KMS-11 (cell line): ENCODE data around the gene BLCAP.
"Not testable (repeated sequence)": the region's sequence is repeated elsewhere in the genome, so short reads cannot be mapped to it uniquely, and the experiment has no call there.

Experiments used
- H2AFZ ChIP-seq: fragments of 200-600 bp; sonication (generic); 2 replicates; pipeline ENCODE4 v1.6.1; 2016; ENCODE audit warnings: antibody characterized with exemption, mixed run types, low read depth
- H3K27ac ChIP-seq: fragments of 200-600 bp; sonication (generic); 2 replicates; pipeline ENCODE4 v1.6.1; 2016; ENCODE audit warnings: mild to moderate bottlenecking, mixed run types
- H3K27me3 ChIP-seq: fragments of 200-600 bp; sonication (generic); 2 replicates; pipeline ENCODE4 v1.6.1; 2017; ENCODE audit warnings: mild to moderate bottlenecking, low read depth, mixed run types, moderate library complexity; ENCODE audit not compliant: insufficient read depth
- H3K36me3 ChIP-seq: fragments of 200-600 bp; sonication (generic); 2 replicates; pipeline ENCODE4 v1.6.1; 2017; ENCODE audit warnings: mild to moderate bottlenecking, mixed run types; ENCODE audit not compliant: insufficient read depth
- H3K4me1 ChIP-seq: fragments of 200-600 bp; sonication (generic); 2 replicates; pipeline ENCODE4 v1.6.1; 2016; ENCODE audit warnings: mild to moderate bottlenecking, low read depth, mixed run types; ENCODE audit not compliant: poor library complexity, severe bottlenecking
- H3K4me2 ChIP-seq: fragments of 200-600 bp; sonication (generic); 2 replicates; pipeline ENCODE4 v1.7.0; 2016; ENCODE audit warnings: mild to moderate bottlenecking, mixed run types
- H3K4me3 ChIP-seq: fragments of 200-600 bp; sonication (generic); IDR thresholded peaks from 2 replicates; pipeline ENCODE4 v1.6.1; 2017; ENCODE audit warnings: low read depth, low read length, mixed read lengths; ENCODE audit not compliant: insufficient read depth
- H3K79me2 ChIP-seq: fragments of 200-600 bp; sonication (generic); 2 replicates; pipeline ENCODE4 v1.6.1; 2016; ENCODE audit warnings: low read depth, mixed run types; ENCODE audit not compliant: insufficient read depth
- H3K9ac ChIP-seq: fragments of 200-600 bp; sonication (generic); 2 replicates; pipeline ENCODE4 v1.6.1; 2016; ENCODE audit warnings: mild to moderate bottlenecking, mixed run types
- H4K20me1 ChIP-seq: fragments of 200-600 bp; sonication (generic); 2 replicates; pipeline ENCODE4 v1.6.1; 2016; ENCODE audit warnings: mild to moderate bottlenecking, mixed run types; ENCODE audit not compliant: insufficient read depth
- TF ChIP-seq, protein P1 (sequence below): fragments of 200-600 bp; sonication (generic); conservative IDR thresholded peaks from 2 replicates; pipeline ENCODE4 v1.6.1; 2017; ENCODE audit warnings: low read depth, mild to moderate bottlenecking, antibody characterized with exemption, low read length, moderate library complexity, mixed read lengths

The BLCAP gene

DNA sequence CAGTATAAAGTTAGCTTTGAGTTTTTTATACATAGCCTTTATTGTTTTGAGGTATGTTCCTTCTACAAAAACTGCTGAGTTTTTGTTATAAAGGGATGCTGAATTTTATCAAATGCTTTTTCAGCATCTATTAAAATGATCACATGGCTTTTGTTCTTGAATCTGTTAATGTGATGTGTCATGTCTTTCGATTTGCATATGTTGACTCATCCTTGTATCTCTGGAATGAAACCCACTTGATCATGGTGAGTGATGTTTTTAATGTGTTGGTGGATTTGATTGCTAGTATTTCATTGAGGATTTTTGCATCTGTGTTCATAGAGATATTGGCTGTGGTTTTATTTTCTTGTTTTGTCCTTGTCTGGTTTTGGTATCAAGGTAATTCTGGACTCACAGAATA lies 24.7 kb upstream of the BLCAP start:
- H4K20me1 ChIP-seq, result no peaks in the 10 kb centered on the region
- H3K4me1 ChIP-seq, result no peaks in the 10 kb centered on the region
- no peak overlapping the region for H3K4me3 ChIP-seq
- H3K36me3 ChIP-seq, result no peaks in the 10 kb centered on the region
- H2AFZ ChIP-seq, result no peak overlapping the region
- no peak overlapping the region for H3K27ac ChIP-seq
- H3K9ac ChIP-seq, result no peak overlapping the region
- H3K4me2 ChIP-seq, result no peak overlapping the region
- H3K27me3 ChIP-seq, result no peaks in the 10 kb centered on the region
- TF ChIP-seq, protein P1, sequence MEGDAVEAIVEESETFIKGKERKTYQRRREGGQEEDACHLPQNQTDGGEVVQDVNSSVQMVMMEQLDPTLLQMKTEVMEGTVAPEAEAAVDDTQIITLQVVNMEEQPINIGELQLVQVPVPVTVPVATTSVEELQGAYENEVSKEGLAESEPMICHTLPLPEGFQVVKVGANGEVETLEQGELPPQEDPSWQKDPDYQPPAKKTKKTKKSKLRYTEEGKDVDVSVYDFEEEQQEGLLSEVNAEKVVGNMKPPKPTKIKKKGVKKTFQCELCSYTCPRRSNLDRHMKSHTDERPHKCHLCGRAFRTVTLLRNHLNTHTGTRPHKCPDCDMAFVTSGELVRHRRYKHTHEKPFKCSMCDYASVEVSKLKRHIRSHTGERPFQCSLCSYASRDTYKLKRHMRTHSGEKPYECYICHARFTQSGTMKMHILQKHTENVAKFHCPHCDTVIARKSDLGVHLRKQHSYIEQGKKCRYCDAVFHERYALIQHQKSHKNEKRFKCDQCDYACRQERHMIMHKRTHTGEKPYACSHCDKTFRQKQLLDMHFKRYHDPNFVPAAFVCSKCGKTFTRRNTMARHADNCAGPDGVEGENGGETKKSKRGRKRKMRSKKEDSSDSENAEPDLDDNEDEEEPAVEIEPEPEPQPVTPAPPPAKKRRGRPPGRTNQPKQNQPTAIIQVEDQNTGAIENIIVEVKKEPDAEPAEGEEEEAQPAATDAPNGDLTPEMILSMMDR, result no peak
- H3K79me2 ChIP-seq, result no peaks in the 10 kb centered on the region

GRCh38 chr20:37551660-37552059 lies 24.0 kb upstream of the BLCAP start:
- not testable (repeated sequence) for H3K36me3 ChIP-seq, H4K20me1 ChIP-seq, H3K79me2 ChIP-seq, H3K4me2 ChIP-seq, H3K27me3 ChIP-seq, H3K27ac ChIP-seq, H3K4me1 ChIP-seq, H2AFZ ChIP-seq, H3K9ac ChIP-seq, H3K4me3 ChIP-seq

DNA sequence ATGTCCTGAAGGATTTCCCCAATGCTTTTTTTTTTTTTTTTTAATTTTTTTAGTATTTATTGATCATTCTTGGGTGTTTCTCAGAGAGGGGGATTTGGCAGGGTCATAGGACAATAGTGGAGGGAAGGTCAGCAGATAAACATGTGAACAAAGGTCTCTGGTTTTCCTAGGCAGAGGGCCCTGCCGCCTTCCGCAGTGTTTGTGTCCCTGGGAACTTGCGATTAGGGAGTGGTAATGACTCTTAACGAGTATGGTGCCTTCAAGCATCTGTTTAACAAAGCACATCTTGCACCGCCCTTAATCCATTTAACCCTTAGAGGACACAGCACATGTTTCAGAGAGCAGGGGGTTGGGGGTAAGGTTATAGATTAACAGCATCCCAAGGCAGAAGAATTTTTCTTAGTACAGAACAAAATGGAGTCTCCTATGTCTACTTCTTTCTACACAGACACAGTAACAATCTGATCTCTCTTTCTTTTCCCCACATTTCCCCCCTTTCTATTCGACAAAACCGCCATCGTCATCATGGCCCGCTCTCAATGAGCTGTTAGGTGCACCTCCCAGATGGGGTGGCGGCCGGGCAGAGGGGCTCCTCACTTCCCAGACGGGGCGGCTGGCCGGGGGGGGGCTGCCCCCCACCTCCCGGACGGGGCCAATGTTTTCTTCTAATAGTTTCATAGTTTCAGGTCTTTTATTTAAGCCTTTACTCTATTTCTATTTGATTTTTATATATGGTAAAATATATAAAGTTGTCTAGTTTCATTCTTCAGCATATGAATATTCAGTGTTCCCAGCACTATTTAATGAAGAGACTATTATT lies 22.6 kb upstream of the BLCAP start:
- H3K79me2 ChIP-seq, H3K27ac ChIP-seq, H3K4me3 ChIP-seq, H3K9ac ChIP-seq, H4K20me1 ChIP-seq, H3K4me1 ChIP-seq, H3K4me2 ChIP-seq, H3K36me3 ChIP-seq, H2AFZ ChIP-seq, H3K27me3 ChIP-seq: not testable (repeated sequence)

- Histone ChIP-seq H4K20me1 (no peaks in the 10 kb centered on the region), H3K9ac (no peak overlapping the region), H3K36me3 (no peaks in the 10 kb centered on the region), H3K27me3 (no peaks in the 10 kb centered on the region), H3K27ac (no peak overlapping the region), H3K4me2 (no peak overlapping the region), H3K4me1 (no peaks in the 10 kb centered on the region), H3K4me3 (no peak overlapping the region), H2AFZ (no peak overlapping the region), H3K79me2 (no peaks in the 10 kb centered on the region)
- TF ChIP-seq, protein P1, result no peak
Measured at GRCh38 chr20:37547912-37548311, 20.2 kb upstream of the BLCAP start.

DNA sequence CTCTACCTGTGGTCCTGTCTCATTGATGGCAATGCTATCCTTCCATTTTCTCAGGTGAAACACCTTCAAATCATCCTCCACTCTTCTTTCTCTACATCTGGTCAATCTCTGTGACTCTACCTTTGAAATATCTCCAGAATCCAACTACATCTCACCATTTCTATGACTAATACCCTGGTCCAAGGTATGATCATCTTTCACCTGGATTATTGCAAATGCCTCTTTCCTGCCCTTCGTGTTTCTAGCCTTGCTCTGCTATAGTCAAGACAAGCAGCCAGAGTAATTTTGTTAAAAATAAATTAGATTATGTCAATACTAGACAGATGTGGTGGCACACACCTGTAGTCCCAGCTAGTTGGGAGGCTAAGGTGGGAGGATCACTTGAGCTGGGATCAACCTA lies 17.8 kb upstream of the BLCAP start:
- Histone ChIP-seq H3K36me3 (no peaks in the 10 kb centered on the region), H3K27me3 (no peaks in the 10 kb centered on the region), H2AFZ (no peak overlapping the region), H3K9ac (no peak overlapping the region), H3K4me3 (no peak overlapping the region), H3K79me2 (no peaks in the 10 kb centered on the region), H3K4me2 (no peak overlapping the region), H3K27ac (no peak overlapping the region), H4K20me1 (no peaks in the 10 kb centered on the region), H3K4me1 (no peaks in the 10 kb centered on the region)
- TF ChIP-seq, protein P1, result no peak
